ENCODE measurements around the gene TFPI2. TPM values are rescaled to one million over a fixed set of nuclear protein-coding genes. Genes with fewer than 3 reads are reported as not detected.

Gene TFPI2
- total RNA-seq, 3 donors from 2014 or later (not counting 1 experiment from before 2014, with no cell fraction given), result not detected

DNA sequence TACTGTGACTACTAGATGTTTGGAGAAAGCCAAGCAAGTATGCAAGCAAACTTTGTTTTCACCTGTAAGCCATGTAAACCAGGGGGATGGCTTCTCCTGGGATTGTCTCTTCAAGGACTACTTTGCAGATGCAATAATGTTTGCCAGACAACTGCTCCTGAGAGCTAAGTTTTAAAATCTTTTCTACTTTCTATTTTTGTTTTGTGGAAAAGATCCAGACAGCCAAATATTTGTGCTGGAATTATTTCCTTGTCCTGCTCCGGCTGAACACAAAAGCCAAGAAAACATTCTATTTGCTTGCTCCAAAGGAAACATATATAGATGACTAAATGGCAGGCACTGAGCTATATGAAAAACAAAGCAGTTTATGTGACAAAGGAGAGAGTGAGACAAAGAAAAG is 51.6 kb downstream of the TFPI2 start:
- H3K27ac Mint-ChIP-seq, result no peak overlapping the region
- intact Hi-C loops (cut with micrococcal nuclease), result no loop called here
- no peak for TF ChIP-seq CTCF (IDR thresholded peaks at IDR 0.05)
- DNase-seq, result no peak
- H3K27me3 Mint-ChIP-seq (ENCODE audit: low read depth in 2 of 2), result peaks cover 0 to 3% of the 10 kb centered on the region in 2 donors
- peaks cover 0 to 3% of the 10 kb centered on the region in 2 donors for H3K9me3 Mint-ChIP-seq
- ATAC-seq, result no peak
- WGBS (ENCODE audit: insufficient coverage), result no CpG with 5 or more reads among the region's 1 CpG
- no peaks in the 10 kb centered on the region for H3K27me3 ChIP-seq (ENCODE audit: control insufficient read depth, insufficient read depth, low read length)
- no peaks in the 10 kb centered on the region for H3K36me3 ChIP-seq (ENCODE audit: control insufficient read depth, insufficient read depth, low read length)
- no peak overlapping the region for H3K27ac ChIP-seq (ENCODE audit: low read length)
- no peak overlapping the region for H3K4me3 ChIP-seq (ENCODE audit: low read length)
- H3K9me3 ChIP-seq (ENCODE audit: control insufficient read depth, insufficient read depth, low read length), result no peaks in the 10 kb centered on the region
- H3K4me3 Mint-ChIP-seq, result no peak overlapping the region
- H3K4me1 Mint-ChIP-seq, result no peaks in the 10 kb centered on the region
- H3K4me1 ChIP-seq (ENCODE audit: control insufficient read depth, insufficient read depth, low read length), result no peaks in the 10 kb centered on the region
- no peaks in the 10 kb centered on the region for H3K36me3 Mint-ChIP-seq

GRCh38 chr7:93837245-93837644 is 53.3 kb downstream of the TFPI2 start:
- Histone ChIP-seq H3K27me3 (ENCODE audit: control insufficient read depth, insufficient read depth, low read length) (peaks cover 3% of the 10 kb centered on the region), H3K27ac (ENCODE audit: low read length) (no peak overlapping the region), H3K4me3 (ENCODE audit: low read length) (no peak overlapping the region), H3K9me3 (ENCODE audit: control insufficient read depth, insufficient read depth, low read length) (no peaks in the 10 kb centered on the region), H3K4me1 (ENCODE audit: control insufficient read depth, insufficient read depth, low read length) (no peaks in the 10 kb centered on the region), H3K36me3 (ENCODE audit: control insufficient read depth, insufficient read depth, low read length) (no peaks in the 10 kb centered on the region)
- no CpG with 5 or more reads among the region's 3 CpGs for WGBS (ENCODE audit: insufficient coverage)
- Mint-ChIP-seq H3K27me3 (ENCODE audit: low read depth in 2 of 2) (peaks cover 0 to 3% of the 10 kb centered on the region in 2 donors), H3K4me1 (no peaks in the 10 kb centered on the region), H3K4me3 (no peak overlapping the region), H3K36me3 (no peaks in the 10 kb centered on the region), H3K27ac (no peak overlapping the region), H3K9me3 (peaks cover 0 to 3% of the 10 kb centered on the region in 2 donors)
- no peak for TF ChIP-seq CTCF (IDR thresholded peaks at IDR 0.05)
- no peak for DNase-seq
- intact Hi-C loops (cut with micrococcal nuclease), result no loop called here
- no peak for ATAC-seq

GRCh38 chr7:93836116-93836515 is 54.4 kb downstream of the TFPI2 start:
- intact Hi-C loops (cut with micrococcal nuclease), result no loop called here
- Mint-ChIP-seq H3K4me3 (no peak overlapping the region), H3K4me1 (no peaks in the 10 kb centered on the region), H3K27me3 (ENCODE audit: low read depth in 2 of 2) (peaks cover 0 to 3% of the 10 kb centered on the region in 2 donors), H3K27ac (no peak overlapping the region), H3K36me3 (no peaks in the 10 kb centered on the region), H3K9me3 (peaks cover 0 to 2% of the 10 kb centered on the region in 2 donors)
- no peaks in the 10 kb centered on the region for H3K4me1 ChIP-seq (ENCODE audit: control insufficient read depth, insufficient read depth, low read length)
- no peak for DNase-seq
- no peak overlapping the region for H3K4me3 ChIP-seq (ENCODE audit: low read length)
- peaks cover 3% of the 10 kb centered on the region for H3K27me3 ChIP-seq (ENCODE audit: control insufficient read depth, insufficient read depth, low read length)
- no peaks in the 10 kb centered on the region for H3K9me3 ChIP-seq (ENCODE audit: control insufficient read depth, insufficient read depth, low read length)
- no peak for ATAC-seq
- no peaks in the 10 kb centered on the region for H3K36me3 ChIP-seq (ENCODE audit: control insufficient read depth, insufficient read depth, low read length)
- TF ChIP-seq CTCF (IDR thresholded peaks at IDR 0.05), result no peak
- WGBS (ENCODE audit: insufficient coverage), result 77% methylated on average over 4 of the region's 4 CpGs
- H3K27ac ChIP-seq (ENCODE audit: low read length), result no peak overlapping the region

GRCh38 chr7:93835702-93836101 is 54.9 kb downstream of the TFPI2 start:
- H3K36me3 ChIP-seq (ENCODE audit: control insufficient read depth, insufficient read depth, low read length), result no peaks in the 10 kb centered on the region
- Mint-ChIP-seq H3K27me3 (ENCODE audit: low read depth in 2 of 2) (peaks cover 0 to 3% of the 10 kb centered on the region in 2 donors), H3K27ac (no peak overlapping the region), H3K9me3 (no peaks in the 10 kb centered on the region), H3K4me1 (no peaks in the 10 kb centered on the region), H3K4me3 (no peak overlapping the region), H3K36me3 (no peaks in the 10 kb centered on the region)
- no peak for TF ChIP-seq CTCF (IDR thresholded peaks at IDR 0.05)
- intact Hi-C loops (cut with micrococcal nuclease), result no loop called here
- no peak overlapping the region for H3K27ac ChIP-seq (ENCODE audit: low read length)
- H3K4me1 ChIP-seq (ENCODE audit: control insufficient read depth, insufficient read depth, low read length), result no peaks in the 10 kb centered on the region
- peaks cover 3% of the 10 kb centered on the region for H3K27me3 ChIP-seq (ENCODE audit: control insufficient read depth, insufficient read depth, low read length)
- no peak for ATAC-seq
- no peak overlapping the region for H3K4me3 ChIP-seq (ENCODE audit: low read length)
- no CpG with 5 or more reads among the region's 1 CpG for WGBS (ENCODE audit: insufficient coverage)
- DNase-seq, result no peak
- no peaks in the 10 kb centered on the region for H3K9me3 ChIP-seq (ENCODE audit: control insufficient read depth, insufficient read depth, low read length)
